Fibroblast of the conjunctiva (primary cell): ENCODE measurements around the gene KIF27.
"Not testable (repeated sequence)": the region's sequence is repeated elsewhere in the genome, so short reads cannot be mapped to it uniquely, and the experiment has no call there.

Experiments used
- DNase-seq: peaks from one replicate; pipeline ENCODE4 v3.0.0-alpha.2; 2010; ENCODE audit warnings: low read depth

The KIF27 gene

DNA sequence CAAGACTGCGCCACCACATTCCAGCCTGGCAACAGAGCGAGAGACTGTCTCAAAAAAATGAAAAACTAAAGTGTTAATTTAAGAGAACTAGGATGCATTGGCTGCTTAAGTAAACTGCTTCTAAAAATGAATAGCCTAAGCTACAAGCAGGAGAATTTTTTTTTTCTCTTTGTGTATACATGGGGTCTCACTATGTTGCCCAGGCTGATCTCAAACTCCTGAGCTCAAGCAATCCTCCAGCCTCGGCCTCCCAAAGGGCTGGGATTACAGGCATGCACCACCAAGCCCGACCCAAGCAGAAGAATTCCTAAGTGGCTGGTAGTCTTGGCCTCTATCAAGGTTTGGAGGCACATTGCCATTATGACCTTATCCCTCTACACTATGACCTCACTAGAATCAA lies 106.1 kb downstream of the KIF27 start:
- DNase-seq = not testable (repeated sequence)

DNA sequence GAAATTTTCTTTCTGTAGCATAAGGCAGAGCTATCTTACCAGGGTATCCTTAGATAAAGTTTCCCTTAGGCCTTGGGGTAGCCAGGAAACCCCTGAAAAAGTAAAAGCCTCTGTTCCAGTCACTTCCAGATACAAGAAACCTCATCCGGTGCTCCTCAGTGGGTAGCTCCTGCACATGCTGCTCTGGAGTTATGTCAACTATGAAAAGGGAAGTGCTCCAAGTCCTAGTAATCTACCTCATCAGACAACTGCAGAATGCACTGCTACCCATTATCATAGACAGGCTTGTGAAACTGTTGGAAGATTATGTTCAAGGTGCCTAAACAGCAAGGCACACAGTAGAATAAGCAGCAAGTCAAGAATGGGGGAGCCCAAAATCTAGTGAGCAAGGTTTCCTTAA lies 112.0 kb downstream of the KIF27 start:
- not testable (repeated sequence) for DNase-seq

DNA sequence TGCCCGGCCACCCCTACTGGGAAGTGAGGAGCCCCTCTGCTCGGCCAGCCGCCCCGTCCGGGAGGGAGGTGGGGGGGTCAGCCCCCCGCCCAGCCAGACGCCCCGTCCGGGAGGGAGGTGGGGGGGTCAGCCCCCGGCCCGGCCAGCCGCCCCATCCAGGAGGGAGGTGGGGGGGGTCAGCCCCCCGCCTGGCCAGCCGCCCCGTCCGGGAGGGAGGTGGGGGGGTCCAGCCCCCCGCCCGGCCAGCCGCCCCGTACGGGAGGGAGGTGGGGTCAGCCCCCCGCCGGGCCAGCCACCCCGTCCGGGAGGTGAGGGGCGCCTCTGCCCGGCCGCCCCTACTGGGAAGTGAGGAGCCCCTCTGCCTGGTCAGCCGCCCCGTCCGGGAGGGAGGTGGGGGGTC lies 116.8 kb downstream of the KIF27 start:
- DNase-seq = not testable (repeated sequence)

DNA sequence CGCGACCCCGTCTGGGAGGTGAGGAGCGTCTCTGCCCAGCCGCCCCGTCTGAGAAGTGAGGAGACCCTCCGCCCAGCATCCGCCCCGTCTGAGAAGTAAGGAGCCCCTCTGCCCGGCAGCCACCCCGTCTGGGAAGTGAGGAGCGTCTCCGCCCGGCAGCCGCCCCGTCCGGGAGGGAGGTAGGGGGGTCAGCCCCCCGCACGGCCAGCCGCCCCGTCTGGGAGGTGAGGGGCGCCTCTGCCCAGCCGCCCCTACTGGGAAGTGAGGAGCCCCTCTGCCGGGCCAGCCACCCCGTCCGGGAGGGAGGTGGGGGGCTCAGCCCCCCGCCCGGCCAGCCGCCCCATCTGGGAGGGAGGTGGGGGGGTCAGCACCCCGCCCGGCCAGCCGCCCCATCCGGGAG lies 117.3 kb downstream of the KIF27 start:
- DNase-seq = not testable (repeated sequence)

DNA sequence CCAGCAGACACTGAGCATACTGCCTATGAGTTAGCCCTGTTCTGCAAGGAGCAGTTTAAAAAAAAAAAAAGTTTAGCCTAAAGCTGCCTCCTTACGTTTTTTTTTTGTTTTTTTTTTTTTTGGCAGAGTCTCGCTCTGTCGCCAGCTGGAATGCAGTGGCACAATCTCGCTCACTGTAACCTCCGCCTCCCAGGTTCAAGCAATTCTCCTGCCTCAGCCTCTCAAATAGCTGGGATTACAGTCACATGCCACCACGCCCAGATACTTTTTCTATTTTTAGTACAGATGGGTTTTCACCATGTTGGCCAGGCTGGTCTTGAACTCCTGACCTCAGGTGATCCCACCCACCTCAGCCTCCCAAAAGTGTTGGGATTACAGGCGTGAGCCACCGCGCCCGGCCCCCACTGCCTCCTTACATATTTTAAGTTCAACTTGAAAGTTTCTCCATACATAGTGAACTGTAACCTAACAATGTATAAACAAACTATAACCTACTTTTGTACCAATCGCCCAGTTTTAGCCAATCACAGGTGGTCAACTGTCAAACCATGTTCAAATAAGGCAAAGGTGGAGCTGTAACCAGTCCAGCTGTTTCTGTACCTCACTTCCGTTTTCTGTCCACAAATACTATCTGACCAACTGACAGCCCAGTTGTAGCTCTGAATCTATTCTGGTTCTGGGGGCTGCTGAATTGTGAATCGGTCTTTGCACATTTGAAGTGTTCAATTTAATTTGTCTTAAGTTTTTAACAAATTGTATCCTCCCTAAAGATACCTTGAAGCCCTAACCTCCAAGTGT lies 120.8 kb downstream of the KIF27 start:
- DNase-seq = no peak

DNA sequence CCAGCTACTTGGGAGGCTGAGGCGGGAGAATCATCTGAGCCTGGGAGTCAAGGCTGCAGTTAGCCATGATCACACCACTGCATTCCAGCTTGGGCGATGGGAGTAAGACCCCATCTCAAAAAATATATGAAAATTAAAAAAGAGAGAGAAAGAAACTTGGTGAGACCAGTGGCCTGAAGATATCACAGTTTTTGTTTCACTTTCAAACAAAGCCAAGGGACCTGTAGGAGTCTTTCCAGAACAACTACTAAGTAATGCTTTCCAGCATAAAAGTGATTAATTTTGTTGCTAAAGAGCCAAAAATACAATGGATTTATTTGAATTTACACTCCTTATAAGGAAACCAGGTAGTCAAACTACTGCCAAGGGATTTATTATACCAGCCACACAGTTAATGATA lies 127.2 kb downstream of the KIF27 start:
- no peak for DNase-seq

DNA sequence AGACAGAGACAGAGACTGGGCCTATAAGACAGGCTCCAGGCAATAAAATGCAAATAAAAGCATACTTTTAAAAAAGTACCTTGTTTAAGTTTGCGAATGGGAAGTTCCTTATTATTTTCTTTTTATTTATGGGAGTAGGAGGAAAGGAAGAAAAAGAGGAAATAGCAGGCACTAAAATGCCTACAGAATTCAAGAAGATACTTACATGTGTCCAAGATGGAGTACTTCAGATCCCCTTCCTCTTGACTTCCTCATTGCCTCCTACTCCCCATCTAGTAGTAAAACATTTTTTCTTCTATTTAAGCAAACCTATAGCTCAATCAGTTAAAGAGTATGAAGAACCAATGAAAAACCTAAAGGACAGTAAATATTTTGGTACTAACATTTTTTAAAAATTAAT lies 128.5 kb downstream of the KIF27 start:
- no peak for DNase-seq
